ENCODE measurements around the gene LENG8.
"Not testable (repeated sequence)": the region's sequence is repeated elsewhere in the genome, so short reads cannot be mapped to it uniquely, and the experiment has no call there.

Gene LENG8

DNA sequence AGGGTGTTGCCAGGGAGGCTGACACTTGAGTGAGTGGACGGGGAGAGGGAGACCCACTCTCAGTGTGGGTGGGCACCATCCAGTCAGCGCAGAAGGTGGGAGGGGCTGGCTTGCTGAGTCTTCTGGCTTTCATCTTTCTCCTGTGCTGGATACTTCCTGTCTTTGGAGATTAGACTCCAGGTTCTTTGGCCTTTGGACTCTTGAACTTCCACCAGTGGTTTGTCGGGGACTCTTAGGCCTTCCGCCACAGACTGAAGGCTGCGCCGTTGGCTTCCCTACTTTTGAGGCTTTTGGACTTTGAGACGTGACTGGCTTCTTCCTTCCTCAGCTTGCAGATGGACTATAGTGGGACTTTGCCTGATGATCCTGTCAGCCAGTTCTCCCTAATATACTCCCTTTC is 4.3 kb upstream of the LENG8 start:
- DNase-seq (ENCODE audit: low read depth): no peak

DNA sequence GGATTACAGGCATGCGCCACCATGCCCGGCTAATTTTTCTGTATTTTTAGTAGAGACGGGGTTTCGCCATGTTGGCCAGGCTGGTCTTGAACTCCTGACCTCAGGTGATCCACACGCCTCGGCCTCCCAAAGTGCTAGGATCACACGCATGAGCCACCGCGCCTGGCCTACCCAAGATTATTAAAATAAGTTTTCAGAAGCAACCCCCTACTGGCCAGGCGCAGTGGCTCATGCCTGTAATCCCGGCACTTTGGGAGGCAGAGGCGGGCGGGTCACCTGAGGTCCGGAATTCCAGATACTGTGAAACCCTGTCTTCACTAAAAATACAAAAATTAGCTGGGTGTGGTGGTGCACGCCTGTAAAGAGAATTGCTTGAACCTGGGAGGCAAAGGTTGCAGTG is 2.6 kb upstream of the LENG8 start:
- DNase-seq (ENCODE audit: low read depth): not testable (repeated sequence)

DNA sequence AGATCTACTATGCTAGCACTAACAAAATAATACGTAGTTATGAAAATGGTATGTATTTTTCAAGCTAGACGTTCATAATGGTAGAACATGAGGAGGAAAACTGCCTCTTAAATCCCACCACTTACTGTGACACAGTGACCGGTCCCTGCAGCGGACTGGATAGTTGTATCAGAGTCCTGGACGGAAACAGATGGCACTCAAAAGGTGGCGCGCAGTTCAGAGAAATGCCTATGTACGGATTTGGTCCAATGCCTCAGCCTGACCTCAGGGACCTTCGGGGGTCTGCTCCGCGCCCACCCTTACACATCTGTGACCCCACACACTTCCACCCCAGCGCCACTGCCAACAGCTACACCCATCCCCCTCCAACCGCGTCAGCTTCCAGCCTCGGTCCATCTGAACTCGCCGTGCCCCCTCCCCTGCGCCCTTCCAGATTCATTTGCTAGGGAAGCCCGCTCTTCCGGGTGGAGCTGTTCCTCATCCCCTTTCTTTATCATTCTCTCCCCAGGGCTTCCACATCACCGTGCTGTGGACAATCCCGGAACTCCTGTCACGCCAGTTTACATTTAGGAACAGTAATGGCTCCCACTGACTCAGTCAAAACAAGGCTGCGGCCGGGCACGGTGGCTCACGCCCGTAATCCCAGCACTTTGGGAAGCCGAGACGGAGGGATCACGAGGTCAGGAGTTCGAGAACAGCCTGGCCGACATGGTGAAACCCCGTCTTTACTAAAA is 792 bp upstream of the LENG8 start:
- peak; percentile 78 for DNase-seq (ENCODE audit: low read depth)

DNA sequence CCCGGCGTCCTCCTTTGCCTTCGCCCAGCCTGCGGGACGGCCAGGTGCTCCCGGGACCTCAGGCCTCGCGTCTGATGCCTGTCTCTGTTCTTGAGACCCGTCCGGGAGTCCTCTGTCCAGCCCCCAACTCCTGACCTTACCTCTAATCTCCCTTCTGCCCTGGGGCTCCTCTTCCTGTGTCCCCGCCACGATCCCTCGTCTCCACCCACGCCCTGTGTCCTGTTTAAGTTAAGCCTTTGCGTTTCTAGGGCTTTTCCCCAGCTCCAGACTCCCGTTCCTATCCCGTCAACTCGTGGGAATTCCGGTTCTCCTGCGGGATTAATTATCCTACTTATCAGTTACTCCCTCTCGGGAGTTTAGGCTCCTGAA is 686 bp downstream of the LENG8 start:
- DNase-seq (ENCODE audit: low read depth): peak; percentile 41

DNA sequence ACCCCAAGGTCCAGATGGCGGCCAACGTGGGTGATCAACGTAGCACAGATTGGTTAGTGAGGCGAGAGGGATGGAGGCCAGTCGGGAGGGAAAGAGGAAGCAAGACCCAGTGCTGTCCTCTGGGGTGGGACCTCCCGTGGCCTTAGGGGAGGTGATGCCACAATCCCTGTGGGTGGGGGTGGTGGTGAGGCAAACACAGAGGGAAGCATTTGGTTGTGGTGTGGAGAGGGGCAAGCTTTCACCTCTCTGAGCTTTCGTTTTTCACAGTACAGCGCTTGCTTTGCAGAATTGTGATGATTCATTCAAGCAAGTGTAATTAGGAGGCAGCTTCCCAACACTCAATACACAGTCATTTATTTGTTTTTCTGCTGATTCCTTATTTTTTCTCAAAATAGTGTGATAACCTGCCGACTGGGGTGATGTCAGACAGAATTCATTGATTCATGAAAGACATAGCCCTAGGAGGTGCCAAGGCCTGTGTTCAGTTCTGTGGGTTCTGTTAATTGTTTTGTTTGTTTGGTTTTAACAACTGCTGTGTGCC is 2.4 kb downstream of the LENG8 start:
- DNase-seq (ENCODE audit: low read depth): no peak

DNA sequence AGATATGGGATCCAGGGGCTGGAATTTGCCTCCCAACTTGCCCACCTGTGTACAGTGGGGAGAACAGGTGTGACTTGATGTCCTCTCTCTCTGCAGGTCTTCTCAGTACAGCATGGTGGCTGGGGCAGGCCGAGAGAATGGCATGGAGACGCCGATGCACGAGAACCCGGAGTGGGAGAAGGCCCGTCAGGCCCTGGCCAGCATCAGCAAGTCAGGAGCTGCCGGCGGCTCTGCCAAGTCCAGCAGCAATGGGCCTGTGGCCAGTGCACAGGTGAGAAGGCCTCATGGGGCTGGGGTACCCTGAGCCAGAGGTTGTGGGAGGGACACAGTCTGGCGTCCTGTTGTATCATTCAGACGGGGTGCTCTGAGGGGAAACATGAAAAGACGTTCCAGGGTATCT is 3.0 kb downstream of the LENG8 start:
- DNase-seq (ENCODE audit: low read depth): no peak

DNA sequence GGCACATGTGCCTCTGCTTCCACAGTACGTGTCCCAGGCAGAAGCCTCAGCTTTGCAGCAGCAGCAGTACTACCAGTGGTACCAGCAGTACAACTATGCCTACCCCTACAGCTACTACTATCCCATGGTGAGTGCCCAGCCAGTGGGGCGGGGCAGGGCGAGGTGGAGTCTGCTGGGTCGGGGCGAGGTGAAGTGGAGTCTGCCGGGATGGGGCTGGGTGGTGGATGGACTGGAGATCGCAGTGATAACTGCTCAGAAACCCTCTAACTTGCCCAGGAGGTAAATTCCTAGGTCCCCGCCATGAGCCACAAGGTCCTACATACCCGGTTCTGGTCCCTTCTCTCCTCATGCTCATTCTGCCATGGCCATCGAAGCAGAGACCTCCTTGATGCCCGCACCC is 3.6 kb downstream of the LENG8 start:
- DNase-seq (ENCODE audit: low read depth): no peak

DNA sequence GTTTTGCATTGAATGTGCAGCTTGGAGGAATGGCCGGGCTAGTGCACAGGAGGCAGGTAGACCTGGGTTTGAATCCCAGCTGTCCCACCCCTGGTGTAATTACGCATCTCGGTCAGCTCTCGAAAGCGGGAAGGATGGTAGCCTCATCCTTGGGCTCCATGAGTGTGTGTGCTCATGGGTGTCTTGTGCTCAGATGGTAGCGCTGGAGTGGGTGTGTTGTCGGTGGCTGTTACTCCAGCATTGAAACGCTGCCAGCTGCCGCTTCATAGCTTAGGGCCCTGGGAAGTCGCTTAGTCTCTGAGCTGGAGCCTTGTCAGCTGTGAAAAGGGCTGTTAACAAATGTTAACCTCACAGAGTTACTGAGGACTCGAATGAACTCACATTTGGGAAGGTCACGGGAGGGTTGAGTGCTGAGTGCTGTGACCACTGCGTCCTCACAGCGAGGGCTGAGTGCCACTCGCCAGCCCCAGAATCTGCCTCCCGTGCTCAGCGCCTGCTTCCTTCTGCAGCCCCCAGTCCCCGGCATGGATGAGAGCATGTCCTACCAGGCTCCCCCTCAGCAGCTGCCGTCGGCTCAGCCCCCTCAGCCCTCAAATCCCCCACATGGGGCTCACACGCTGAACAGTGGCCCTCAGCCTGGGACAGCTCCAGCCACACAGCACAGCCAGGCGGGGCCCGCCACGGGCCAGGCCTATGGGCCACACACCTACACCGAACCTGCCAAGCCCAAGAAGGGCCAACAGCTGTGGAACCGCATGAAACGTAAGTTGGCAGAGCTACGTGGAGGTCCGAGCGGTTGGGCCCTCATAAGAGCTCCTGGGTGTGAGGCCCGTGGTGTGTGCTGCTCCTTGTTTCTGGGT is 5.2 kb downstream of the LENG8 start:
- DNase-seq (ENCODE audit: low read depth): no peak

DNA sequence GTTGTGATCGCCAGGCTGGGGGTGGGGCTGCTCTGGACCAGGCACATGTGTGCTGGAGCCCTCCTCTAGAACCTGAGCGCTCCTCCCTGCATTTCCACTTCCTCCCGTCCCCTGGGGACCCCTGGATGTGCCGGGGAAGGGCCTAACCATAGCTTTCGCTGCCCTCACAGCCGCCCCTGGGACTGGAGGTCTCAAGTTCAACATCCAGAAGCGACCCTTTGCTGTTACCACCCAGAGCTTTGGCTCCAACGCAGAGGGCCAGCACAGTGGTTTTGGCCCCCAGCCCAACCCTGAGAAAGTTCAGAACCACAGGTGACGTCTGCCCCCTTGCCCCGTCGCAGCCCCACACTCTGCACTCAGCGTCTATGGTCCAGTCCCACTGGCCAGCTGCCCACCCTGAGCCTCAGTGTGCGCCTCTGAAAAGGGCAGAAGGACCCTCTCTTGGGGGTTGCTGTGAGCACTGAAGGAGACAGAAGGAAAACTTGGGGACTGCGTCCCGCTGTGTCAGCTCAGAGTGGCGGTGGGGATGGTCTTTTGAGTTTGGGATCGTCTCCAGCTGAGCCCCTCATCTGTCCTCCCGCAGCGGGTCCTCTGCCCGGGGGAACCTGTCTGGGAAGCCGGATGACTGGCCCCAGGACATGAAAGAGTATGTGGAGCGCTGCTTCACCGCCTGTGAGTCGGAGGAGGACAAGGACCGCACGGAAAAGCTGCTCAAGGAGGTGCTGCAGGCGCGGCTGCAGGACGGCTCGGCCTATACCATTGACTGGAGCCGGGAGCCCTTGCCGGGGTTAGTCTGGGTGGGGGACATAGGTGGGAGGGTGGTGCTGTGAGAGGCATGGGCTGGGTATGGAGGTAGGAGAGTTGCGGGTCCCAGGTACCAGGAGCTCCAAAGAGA is 6.0 kb downstream of the LENG8 start:
- DNase-seq (ENCODE audit: low read depth): no peak

DNA sequence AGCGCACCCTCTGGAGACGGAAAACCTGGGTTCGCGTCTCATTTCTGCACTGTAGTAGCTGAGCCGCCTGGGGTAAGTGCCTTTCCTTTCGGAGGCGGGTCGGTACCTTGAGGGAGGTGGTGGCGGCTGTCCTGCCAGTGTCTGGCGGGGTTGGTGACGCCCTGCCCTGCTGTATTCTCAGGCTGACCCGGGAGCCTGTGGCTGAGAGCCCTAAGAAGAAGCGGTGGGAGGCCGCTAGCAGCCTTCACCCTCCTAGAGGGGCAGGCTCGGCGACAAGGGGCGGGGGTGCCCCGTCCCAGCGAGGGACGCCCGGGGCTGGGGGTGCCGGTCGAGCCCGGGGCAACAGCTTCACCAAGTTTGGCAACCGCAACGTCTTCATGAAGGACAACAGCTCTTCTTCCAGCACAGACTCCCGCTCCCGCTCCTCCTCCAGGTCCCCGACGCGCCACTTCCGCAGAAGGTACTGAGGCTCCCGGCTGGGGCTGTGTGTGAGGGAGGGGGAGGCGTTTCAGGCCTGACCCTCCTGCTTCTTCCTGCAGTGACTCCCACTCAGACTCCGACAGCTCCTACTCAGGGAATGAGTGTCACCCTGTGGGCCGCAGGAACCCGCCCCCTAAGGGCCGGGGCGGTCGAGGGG is 6.9 kb downstream of the LENG8 start:
- DNase-seq (ENCODE audit: low read depth): no peak

DNA sequence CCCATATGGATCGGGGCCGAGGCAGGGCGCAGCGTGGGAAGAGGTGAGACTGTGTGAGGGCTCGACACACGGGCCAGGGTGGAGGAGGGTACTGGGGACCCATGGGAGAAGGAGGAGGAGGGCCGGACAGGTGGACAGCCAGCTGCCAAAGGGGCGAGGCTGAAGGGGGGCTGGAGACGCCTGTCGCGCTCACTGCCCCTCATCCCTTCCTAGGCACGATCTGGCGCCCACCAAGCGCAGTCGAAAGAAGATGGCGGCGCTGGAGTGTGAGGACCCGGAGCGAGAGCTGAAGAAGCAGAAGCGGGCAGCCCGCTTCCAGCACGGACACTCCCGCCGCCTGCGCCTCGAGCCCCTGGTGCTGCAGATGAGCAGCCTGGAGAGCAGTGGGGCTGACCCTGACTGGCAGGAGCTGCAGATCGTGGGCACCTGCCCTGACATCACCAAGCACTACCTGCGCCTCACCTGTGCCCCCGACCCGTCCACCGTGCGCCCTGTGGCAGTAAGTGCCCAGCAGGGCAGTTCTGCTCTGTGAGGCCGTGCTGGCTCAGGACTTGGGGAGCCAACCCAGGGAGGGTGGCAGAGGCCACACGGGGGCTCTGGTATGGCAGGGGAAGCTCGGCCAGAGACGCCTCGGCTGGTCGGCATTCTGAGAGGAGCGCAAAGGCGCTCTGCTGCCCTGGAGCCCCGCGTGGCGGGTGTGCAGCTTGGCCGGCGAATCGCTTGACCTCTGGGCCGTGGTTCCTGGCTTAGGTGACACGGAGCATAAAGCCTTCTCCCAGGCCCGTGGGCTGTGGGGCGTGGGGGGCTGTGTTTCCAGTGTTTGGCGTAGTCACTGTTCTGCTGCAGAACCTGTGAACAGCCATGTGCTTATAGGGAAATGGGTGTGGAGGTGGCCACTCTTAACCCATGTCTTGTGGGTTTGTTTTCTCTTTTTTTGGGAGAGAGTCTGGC is 7.7 kb downstream of the LENG8 start:
- DNase-seq (ENCODE audit: low read depth): no peak

DNA sequence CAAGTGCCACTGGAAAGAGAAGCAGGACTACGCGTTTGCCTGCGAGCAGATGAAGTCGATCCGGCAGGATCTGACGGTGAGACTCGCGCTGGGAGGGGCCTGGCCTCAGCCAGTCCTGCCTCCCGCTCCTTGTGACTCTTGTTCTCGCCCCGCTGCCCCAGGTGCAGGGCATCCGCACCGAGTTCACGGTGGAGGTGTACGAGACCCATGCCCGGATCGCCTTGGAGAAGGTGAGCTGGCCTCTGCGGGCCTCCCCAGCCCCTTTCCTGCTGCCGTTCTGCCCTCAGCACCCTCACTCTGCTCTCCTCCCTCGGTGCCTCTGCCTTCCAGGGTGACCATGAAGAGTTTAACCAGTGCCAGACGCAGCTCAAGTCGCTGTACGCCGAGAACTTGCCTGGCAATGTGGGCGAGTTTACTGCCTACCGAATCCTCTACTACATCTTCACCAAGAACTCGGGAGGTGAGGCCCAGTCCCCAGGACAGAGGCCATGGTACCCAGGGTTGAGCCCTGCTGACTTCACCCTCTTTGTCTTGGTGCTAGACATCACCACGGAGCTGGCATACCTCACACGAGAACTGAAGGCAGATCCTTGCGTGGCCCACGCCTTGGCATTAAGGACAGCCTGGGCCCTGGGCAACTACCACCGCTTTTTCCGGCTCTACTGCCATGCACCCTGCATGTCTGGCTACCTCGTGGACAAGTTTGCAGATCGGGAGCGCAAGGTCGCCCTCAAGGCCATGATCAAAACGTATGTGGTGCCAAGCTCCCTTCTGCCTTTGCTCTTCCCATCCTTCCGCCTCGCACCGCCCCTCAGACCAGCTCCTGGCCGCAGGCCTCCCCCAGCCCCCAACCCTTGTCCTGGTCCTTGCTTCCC is 9.0 kb downstream of the LENG8 start:
- no peak for DNase-seq (ENCODE audit: low read depth)

DNA sequence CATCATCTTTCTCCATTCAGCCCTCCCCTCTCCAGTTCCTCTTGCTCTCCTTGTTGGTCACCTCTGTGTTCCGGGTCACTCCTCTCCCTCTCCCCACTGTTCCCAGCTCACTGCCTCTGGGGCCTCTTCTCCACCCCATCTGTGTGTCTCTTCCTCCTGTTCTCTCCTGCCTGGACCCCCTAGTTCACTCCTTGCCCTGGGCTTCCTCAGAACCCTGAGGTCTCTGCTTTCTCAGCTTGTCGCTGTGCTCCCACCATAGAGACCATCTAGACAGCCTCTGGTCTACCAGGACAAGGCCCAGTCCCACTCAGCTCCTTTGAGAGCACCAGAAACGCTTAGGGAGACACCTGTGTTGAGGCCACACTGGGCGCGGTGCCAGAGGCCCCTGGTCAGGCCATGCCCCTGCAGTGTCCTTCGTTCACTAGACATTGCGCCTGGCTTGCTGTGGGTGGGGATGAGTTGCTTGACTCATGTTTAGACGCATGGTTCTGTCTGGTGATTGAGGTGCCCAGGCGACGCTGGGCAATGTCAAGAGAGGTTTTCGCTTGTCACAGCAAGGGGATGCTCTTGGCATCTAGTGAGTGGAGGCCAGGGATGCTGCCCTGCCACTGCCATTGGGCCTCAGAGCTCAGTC is 9.8 kb downstream of the LENG8 start:
- DNase-seq (ENCODE audit: low read depth): no peak

DNA sequence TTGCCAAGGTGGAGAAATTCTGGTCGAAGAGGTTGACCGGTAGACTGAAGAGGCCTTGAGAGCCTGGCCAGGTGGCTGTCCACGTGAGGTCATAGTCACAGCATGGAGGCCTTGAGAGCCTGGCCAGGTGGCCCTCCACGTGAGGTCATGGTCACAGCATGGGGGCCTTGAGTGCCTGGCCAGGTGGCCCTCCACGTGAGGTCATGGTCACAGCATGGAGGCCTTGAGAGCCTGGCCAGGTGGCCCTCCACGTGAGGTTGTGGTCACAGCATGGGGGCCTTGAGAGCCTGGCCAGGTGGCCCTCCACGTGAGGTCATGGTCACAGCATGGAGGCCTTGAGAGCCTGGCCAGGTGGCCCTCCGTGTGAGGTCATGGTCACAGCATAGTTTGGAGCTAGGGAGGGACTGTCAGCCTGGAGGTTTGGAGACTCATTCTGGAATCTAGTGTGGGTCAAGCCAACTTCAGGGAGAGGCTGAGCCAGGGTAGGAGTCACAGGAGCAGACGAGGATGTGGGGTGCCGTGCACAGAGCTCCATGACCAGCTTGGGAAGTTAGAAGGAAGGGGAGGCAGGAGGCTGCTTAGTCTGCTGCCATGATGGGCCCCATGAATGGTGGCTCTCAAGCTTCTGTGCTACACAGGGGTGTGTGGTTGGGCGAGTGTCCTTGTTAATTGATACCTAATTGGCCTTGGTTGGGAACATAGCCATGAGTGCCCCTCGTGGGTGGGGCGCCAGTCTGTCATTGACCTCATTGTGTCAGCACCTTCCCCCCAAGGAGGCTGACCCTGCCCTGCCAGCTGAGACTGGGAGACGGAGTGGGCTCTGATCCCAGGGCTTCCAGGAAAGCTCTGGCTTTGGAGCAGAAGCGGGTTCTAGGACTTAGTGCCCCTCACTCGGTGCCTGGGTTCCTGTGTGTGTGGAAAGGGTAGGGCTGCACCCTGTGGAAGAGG is 10.6 kb downstream of the LENG8 start:
- DNase-seq (ENCODE audit: low read depth): no peak

DNA sequence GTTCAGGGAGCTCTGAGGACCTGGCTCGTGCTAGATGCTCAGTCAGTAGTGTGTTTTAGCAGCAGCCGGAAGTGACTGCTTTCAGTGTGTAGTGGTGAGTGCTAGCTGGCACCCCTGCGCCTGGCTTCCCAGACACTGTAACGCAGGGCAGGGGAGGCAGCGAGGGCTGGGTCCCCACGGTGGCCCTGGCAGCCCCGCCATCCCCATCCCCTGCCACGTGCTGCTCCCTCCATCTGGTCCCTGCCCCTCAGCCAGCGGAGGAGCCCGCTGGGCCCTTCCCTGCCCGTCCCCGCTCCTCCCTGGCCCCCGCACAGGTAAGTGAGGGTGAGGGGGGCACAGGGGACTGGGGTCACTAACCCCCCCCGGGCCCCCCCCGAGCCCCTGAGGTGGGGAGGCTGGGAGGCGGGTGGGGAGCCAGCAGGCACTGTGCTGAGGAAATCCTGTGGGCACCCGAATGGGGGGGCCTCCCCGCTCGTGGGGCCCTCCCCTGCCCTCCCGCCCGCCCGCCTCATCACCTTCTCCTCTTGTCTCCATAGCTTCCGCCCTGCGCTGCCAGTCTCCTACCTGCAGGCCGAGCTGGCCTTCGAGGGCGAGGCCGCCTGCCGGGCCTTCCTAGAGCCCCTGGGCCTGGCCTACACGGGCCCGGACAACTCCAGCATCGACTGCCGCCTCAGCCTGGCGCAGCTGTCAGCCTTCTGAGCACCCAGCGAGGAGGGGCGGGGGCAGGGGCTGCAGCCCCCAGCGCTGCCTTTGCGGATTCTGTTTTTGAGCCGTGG is 11.4 kb downstream of the LENG8 start:
- DNase-seq (ENCODE audit: low read depth): no peak

DNA sequence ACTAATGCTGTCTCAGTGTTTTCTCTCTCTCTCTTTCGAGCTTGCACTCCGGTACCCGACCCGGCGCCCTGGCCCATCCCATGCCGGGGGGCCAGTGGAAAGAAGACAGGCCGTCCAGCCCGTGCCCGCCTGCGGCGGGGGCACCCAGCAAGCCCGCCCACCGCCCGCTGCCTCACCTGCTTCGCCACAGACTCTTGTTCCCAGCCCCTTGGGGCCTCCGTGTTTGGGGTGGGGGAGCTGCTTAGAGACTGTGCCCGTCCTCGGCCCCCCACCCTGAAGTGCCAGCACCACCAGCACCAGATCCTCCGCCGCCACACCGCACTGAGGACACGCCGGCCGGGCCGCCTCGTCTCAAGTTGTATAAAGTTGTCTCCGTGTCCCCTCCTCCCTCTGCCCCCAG is 12.2 kb downstream of the LENG8 start:
- no peak for DNase-seq (ENCODE audit: low read depth)

DNA sequence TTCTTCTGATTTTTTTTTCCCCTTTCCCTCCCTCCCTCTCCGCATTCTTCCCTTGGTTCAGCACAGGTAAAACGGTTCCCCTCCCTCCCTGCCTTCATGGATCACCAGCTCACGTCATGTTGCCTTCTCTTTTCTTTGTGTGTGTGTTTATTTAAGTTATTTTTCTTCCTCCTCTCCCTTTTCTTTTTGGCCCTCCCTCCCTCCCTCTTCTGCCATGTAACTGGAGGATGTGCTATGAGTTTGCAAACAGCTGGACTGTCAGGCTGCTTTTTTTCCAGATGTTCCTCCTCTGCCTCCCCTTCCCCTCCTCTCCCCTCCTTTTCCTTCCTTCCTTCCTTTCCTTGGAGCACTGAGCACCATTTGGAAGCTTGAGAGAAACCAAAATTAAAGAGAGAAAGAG is 12.6 kb downstream of the LENG8 start:
- no peak for DNase-seq (ENCODE audit: low read depth)

Measured in ELR (cell line).